Parathyroid adenoma (tissue), 2 donors: Measurements from ENCODE around the gene RSPH1.

ENCODE experiments used
- H2AFZ ChIP-seq: fragments of 300-600 bp; sonication (generic); one replicate; pipeline ENCODE4 v1.7.0; 2017; ENCODE audit warnings: antibody characterized with exemption, mild to moderate bottlenecking
- H3K27ac ChIP-seq: fragments of 300-600 bp; sonication (generic); one replicate; pipeline ENCODE4 v1.7.0; 2017
- H3K27me3 ChIP-seq: fragments of 300-600 bp; sonication (generic); one replicate; pipeline ENCODE4 v1.7.0; 2017; ENCODE audit warnings: low read length; ENCODE audit not compliant: control insufficient read depth, insufficient read depth
- H3K36me3 ChIP-seq: fragments of 300-600 bp; sonication (generic); one replicate; pipeline ENCODE4 v1.7.0; 2017; ENCODE audit warnings: low read length; ENCODE audit not compliant: control insufficient read depth, insufficient read depth
- H3K4me1 ChIP-seq: fragments of 300-600 bp; sonication (generic); one replicate; pipeline ENCODE4 v1.7.0; 2017; ENCODE audit warnings: control low read depth
- H3K4me2 ChIP-seq: fragments of 300-600 bp; sonication (generic); one replicate; pipeline ENCODE4 v1.7.0; 2017; ENCODE audit warnings: low read length
- H3K4me3 ChIP-seq: fragments of 300-600 bp; sonication (generic); one replicate; pipeline ENCODE4 v1.7.0; 2017; ENCODE audit warnings: low read depth, low read length
- H3K79me2 ChIP-seq: fragments of 300-600 bp; sonication (generic); one replicate; pipeline ENCODE4 v1.7.0; 2017; ENCODE audit warnings: control low read depth
- H3K9ac ChIP-seq: fragments of 300-600 bp; sonication (generic); one replicate; pipeline ENCODE4 v1.7.0; 2017; ENCODE audit warnings: mild to moderate bottlenecking
- H3K9me3 ChIP-seq: fragments of 300-600 bp; sonication (generic); one replicate; pipeline ENCODE4 v1.7.0; 2017; ENCODE audit warnings: low read length; ENCODE audit not compliant: control insufficient read depth
- TF ChIP-seq, protein P1 (sequence below): fragments of 300-600 bp; sonication (generic); IDR thresholded peaks from one replicate; pipeline ENCODE4 v1.7.0; 2017; ENCODE audit warnings: antibody characterized with exemption, mild to moderate bottlenecking
- donor health status: primary hyperparathyroidism.

RSPH1 gene

DNA sequence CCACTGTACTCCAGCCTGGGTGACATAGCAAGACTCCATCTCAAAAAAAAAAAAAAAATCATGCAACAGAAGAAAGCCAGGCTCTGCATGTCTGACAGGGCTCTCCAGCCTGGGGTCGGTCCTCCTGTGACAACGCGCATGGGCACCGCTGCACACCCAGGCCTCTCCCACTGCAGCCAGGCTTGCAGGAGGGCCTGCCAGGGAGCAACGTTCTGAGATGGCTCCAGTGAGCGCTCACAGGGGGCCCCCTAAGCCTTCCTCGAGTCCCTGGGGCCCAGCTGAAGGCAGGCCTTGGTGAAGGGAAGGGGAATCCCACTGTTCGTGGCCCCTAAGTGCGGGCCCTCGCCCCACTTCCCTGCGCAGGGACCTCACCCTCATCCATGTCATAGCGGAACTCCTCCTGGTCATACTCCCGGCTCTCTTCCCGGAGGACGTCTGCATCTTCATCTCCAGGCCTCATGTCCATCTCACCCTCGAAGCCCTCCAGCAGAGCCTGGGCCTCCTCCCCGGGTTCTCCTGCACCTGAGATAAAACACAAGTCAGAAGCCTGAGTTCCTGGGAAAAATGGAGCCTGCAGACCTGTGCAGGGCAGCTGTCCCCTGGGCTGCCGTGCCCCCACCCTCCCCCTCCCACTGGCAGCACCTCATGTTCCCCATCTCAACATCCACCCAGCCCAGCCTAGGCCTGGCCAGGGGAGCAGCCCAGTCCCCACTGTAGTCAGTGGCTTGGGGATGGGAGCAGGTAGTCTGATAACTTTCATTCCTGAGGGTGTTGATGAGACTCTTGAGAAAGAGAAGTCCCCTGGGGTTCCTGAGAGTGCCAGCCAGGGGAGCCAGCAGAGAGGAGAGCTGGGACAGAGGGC, 20.3 kb downstream of the RSPH1 start:
- Histone ChIP-seq H3K4me3 (no peak overlapping the region), H3K4me1 (no peaks in the 10 kb centered on the region), H3K4me2 (no peak overlapping the region), H3K27ac (no peak overlapping the region), H3K9me3 (no peaks in the 10 kb centered on the region), H3K27me3 (no peaks in the 10 kb centered on the region), H2AFZ (no peak overlapping the region), H3K79me2 (no peaks in the 10 kb centered on the region), H3K9ac (no peak overlapping the region), H3K36me3 (no peaks in the 10 kb centered on the region)
- TF ChIP-seq, protein P1, sequence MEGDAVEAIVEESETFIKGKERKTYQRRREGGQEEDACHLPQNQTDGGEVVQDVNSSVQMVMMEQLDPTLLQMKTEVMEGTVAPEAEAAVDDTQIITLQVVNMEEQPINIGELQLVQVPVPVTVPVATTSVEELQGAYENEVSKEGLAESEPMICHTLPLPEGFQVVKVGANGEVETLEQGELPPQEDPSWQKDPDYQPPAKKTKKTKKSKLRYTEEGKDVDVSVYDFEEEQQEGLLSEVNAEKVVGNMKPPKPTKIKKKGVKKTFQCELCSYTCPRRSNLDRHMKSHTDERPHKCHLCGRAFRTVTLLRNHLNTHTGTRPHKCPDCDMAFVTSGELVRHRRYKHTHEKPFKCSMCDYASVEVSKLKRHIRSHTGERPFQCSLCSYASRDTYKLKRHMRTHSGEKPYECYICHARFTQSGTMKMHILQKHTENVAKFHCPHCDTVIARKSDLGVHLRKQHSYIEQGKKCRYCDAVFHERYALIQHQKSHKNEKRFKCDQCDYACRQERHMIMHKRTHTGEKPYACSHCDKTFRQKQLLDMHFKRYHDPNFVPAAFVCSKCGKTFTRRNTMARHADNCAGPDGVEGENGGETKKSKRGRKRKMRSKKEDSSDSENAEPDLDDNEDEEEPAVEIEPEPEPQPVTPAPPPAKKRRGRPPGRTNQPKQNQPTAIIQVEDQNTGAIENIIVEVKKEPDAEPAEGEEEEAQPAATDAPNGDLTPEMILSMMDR = no peak

DNA sequence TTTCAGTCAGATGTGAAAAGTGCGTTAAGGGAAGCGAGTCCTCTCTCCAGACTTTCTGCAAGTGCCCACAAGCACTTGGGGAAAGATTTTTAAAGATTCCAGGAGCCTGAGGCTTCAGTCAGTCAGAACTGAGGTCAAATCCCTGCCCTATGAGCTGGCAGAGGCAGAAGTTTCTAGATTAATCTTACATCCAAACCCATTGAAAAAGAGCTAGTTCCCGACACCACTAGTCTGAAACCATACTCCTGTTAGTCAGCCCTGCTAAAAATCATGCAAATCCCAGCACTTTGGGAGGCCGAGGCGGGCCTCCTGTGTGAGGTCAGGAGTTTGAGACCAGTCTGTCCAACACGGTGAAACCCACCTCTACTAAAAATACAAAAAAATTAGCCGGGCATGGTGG, 21.0 kb downstream of the RSPH1 start:
- Histone ChIP-seq H3K4me1 (no peaks in the 10 kb centered on the region), H3K27ac (no peak overlapping the region), H2AFZ (no peak overlapping the region), H3K4me2 (no peak overlapping the region), H3K9ac (no peak overlapping the region), H3K79me2 (no peaks in the 10 kb centered on the region), H3K27me3 (no peaks in the 10 kb centered on the region), H3K4me3 (no peak overlapping the region), H3K36me3 (no peaks in the 10 kb centered on the region), H3K9me3 (no peaks in the 10 kb centered on the region)
- TF ChIP-seq, protein P1 = no peak

DNA sequence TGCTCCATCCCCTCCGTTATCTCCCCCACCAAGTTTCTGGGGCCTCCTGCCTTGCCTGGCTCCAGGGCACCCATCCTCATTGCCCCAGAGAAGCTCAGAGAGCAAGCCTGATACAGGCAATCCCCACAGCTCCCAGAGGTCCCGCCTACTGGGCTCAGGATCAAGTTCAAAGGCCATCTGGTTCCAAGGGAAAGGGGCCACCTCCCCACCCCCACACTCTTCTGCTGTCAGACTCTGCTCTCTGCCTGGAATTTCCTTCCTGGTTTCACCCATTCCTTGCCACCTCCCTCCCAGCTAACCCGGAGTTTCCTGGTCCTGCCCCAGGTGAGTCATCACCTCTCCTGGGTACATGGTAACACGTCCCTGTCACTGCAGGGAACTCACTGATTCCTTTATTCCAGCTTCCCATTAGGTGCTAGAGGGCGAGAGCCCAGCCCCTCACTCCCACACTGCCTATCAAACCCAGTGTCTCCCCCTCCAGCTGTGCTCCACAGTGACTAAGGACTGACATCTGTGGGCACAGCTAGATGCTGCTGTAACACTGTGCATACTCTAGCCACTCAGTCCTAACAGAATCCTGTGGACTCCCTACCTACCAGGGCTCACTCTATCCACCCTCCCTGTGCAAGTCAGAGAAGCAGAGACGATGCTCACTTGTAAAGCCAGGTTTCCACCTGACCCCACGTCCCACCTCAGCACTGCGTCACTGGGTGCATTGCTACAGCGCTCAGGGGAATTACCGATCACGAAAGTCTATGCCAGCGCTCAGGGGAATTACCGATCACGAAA, 21.8 kb downstream of the RSPH1 start:
- H3K4me2 ChIP-seq = no peak overlapping the region
- no peak overlapping the region for H2AFZ ChIP-seq
- TF ChIP-seq, protein P1 = no peak
- H3K4me1 ChIP-seq = no peaks in the 10 kb centered on the region
- H3K36me3 ChIP-seq = no peaks in the 10 kb centered on the region
- H3K9me3 ChIP-seq = no peaks in the 10 kb centered on the region
- H3K27me3 ChIP-seq = no peaks in the 10 kb centered on the region
- no peak overlapping the region for H3K4me3 ChIP-seq
- H3K9ac ChIP-seq = no peak overlapping the region
- H3K79me2 ChIP-seq = no peaks in the 10 kb centered on the region
- no peak overlapping the region for H3K27ac ChIP-seq

DNA sequence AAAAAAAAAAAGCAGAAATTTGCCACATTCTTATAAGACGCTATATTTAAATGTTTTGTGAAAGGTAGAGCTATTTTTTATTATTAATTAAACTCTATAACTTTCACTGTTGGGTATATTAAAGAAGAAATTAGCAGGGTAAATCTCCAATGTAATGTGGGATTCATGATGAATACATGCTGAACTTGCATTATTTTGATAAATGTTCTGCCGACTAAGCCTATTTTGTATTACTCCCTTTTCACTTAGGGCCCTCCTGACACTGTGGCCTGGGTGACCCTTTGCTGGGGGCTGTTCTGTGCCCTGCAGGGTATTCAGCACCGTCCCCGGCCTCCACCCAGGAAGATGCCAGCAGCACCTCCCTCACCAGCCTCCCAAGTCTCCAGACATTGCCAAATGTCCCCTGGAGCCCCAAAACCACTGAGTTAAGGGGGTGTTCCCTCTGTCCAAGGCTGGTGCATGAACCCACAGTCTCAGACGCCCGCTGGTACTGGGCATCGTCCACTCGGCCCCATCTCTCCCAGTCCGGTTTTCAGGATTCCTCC, 22.5 kb downstream of the RSPH1 start:
- H3K27ac ChIP-seq = no peak overlapping the region
- H2AFZ ChIP-seq = no peak overlapping the region
- no peak overlapping the region for H3K9ac ChIP-seq
- no peak overlapping the region for H3K4me2 ChIP-seq
- no peaks in the 10 kb centered on the region for H3K27me3 ChIP-seq
- no peaks in the 10 kb centered on the region for H3K4me1 ChIP-seq
- no peaks in the 10 kb centered on the region for H3K9me3 ChIP-seq
- no peaks in the 10 kb centered on the region for H3K36me3 ChIP-seq
- TF ChIP-seq, protein P1 = no peak
- no peak overlapping the region for H3K4me3 ChIP-seq
- H3K79me2 ChIP-seq = no peaks in the 10 kb centered on the region
